ENCODE results near the gene TNFRSF6B. TPM values are rescaled to one million over a fixed set of nuclear protein-coding genes. Genes with fewer than 3 reads are reported as not detected.
A peak's percentile ranks its signal among the peaks of the same experiment; 100 is the strongest.

Gene TNFRSF6B
- total RNA-seq, 1 donor from 2014 or later: 19.8 TPM

DNA sequence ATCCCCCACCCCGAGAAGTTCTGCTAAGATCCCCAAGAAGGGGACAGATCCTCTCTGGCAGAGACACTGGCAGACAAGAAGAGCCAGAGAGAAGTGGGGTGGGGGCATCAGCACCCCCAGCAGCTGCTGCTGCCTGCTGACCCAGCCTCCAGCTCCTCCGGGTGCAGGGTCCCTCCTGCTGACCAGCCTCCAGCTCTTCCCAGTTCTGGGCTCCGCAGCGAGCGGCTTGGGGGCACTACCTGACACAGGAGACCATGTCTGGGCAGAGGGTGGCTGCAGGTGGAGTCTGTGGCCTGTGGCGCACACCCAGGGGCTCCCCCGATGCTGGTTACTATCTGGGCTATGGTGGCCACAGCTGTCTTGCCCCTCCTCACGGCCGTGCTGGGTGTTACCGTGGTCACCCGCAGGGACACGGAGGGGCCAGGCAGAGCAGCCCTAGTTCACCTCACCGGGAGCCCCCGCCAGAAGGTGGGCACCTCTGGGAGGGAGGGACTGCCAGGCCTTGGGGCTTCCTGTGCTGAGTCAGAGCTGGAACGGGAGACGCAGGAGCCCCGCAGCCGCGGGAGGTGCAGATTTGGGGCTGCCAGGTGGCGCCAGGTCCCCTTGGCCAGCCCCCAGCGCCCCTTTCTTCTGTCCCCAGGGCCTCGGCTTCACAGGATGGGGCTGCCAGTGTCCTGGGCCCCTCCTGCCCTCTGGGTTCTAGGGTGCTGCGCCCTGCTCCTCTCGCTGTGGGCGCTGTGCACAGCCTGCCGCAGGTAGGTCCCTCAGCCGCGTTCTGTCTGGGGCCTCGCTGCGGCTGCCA is 40.6 kb downstream of the TNFRSF6B start:
- DNase-seq (ENCODE audit: low spot score): no peak

DNA sequence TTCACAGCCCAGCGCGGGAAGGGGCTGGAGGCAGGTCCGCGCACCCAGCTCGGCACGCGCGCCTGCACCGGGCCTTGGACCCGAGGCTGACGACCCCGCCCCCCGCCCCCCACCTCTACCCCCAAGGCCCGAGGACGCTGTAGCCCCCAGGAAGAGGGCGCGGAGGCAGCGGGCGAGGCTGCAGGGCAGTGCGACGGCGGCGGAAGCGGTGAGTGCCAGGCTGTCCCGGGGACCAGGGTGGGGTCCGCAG is 41.2 kb downstream of the TNFRSF6B start:
- DNase-seq (ENCODE audit: low spot score): no peak

DNA sequence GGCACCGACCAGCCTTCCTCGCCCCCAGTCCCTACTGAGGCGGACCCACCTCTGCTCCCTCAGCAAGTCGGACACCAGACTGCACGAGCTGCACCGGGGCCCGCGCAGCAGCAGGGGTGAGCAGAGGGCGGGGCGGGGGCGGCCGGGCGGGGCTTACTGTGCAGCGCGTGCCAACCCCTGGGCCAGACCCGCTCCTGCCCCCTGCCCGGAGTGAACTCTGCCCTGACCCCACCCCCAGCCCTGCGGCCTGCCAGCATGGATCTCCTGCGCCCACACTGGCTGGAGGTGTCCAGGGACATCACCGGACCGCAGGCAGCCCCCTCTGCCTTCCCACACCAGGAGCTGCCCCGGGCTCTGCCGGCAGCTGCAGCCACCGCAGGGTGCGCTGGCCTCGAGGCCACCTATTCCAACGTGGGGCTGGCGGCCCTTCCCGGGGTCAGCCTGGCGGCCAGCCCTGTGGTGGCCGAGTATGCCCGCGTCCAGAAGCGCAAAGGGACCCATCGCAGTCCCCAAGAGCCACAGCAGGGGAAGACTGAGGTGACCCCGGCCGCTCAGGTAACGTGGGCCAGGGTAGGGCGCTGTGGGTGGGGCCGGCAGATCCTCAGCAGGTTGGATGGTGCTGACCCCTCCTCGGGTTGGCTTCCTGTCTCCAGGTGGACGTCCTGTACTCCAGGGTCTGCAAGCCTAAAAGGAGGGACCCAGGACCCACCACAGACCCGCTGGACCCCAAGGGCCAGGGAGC is 41.7 kb downstream of the TNFRSF6B start:
- DNase-seq (ENCODE audit: low spot score): no peak

DNA sequence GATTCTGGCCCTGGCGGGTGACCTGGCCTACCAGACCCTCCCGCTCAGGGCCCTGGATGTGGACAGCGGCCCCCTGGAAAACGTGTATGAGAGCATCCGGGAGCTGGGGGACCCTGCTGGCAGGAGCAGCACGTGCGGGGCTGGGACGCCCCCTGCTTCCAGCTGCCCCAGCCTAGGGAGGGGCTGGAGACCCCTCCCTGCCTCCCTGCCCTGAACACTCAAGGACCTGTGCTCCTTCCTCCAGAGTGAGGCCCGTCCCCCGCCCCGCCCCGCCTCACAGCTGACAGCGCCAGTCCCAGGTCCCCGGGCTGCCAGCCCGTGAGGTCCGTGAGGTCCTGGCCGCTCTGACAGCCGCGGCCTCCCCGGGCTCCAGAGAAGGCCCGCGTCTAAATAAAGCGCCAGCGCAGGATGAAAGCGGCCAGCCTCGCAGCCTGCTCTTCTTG is 42.3 kb downstream of the TNFRSF6B start:
- DNase-seq (ENCODE audit: low spot score): no peak

DNA sequence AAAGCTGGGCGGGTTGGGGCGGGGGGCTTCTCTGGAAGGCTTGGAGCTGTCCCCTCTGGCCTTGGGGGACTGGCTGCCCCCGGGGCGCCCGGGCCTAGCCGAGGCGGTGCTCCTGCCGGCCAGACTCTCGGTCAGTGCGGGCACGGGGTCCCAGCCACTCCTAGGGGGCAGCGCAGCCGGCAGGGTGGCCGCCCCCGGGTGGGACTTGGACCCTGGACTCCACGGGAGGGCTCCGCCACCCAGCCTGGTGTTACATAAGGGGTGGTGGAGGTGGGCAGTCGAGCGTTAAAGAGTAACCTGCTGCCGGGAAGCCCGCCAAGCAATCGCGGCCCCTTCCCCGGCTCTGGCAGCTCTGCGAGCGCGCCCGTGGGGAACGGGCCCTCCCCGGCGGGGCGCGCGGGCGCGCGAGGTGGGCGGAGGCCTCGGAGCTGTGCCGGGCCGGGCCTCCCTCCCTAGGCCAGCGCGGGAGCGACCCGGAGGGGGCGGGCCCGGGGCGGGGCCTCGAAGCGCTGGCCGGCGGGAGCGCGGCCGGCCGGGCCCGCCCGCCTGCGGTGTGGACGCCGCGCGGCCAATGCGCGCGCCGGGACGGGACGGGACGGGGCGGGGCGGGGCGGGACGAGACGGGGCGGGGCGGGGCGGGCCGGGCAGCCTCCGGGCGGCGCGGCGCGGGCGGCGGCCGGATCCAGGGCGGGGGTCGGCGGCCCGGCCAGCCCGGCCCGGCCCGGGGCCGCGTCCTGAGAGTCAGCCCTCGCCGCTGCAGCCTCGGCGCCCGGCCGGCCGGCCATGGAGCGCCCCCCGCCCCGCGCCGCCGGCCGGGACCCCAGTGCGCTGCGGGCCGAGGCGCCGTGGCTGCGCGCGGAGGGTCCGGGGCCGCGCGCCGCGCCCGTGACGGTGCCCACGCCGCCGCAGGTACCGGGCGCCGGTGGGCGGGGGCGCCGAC is 42.9 kb downstream of the TNFRSF6B start, which contains the start of gene SLC2A4RG:
Gene SLC2A4RG, plus strand, starts transcription at position 647 of the 940 bp plus-strand sequence. Its CDS starts 137 bp downstream, at position 784.
- no peak for DNase-seq (ENCODE audit: low spot score)

DNA sequence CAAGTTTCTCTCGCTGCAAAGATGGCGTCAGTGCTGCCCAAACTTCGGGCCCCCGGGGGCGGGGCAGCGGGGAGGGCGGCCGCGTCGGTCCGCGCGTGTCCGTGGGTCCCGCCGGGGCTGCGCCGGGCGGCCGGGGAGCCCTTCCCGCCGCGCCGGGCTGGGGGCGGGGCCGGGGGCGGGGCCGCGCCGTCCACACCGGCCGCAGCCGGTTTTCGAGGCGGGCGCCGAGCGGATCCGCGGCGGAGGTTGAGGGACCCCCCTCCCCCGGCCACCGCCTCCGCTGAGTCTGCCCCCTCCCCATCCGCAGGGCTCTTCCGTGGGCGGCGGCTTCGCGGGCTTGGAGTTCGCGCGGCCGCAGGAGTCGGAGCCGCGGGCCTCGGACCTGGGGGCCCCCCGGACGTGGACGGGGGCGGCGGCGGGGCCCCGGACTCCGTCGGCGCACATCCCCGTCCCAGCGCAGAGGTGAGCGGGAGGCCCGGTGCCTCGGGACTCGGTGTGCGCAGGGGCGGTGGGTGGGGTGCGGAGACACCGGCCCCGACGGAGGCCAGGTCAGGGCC is 43.7 kb downstream of the TNFRSF6B start:
- no peak for DNase-seq (ENCODE audit: low spot score)

DNA sequence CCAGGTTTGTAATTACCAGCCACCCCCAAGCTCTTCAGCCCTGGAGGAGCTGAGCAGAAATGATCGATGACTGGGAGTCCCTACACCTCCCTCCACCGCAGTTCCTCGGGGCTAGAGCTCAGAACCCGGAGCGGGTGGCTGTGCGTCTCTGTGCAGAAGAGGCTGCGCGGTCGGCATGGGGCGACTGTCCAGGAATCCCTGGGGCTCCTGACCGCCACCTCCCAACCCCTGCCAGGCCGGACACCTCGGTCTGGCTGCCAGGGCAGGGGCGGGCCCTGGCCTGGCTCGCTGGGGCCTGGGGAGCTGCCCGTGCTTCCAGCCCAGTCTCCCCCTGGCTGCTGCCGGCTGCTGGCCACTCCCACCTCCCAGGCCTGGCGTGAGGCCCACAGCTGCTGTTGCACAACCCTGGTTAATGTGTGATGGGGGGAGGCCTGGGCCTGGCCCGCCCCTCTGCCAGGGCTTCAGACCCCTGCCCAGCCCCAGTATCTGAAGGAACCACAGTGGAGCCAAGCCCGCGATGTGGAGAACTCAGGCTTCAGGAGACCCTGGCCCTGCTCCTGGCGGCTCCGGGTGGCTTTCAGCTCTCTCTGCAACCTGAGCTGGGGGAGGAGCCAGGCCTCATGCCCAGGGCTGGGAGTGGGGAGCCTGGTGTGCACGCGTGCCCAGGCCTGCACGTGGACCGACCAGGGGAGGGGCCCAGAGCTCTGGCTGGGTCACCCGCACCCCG is 44.3 kb downstream of the TNFRSF6B start:
- DNase-seq (ENCODE audit: low spot score): peak; percentile 97

DNA sequence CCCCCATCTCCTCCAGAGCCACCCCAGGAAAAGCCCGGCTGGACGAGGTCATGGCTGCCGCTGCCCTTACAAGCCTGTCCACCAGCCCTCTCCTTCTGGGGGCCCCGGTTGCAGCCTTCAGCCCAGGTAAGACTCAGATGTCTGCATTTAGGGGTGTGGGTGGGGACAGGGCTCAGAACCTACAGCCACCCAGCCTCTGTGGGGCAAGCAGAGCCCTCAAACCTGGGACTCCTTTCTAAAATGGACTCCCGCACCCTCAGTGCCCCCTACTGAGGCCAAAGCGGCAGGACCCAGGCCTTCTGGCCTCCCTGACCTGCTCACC is 44.9 kb downstream of the TNFRSF6B start:
- DNase-seq (ENCODE audit: low spot score): no peak

DNA sequence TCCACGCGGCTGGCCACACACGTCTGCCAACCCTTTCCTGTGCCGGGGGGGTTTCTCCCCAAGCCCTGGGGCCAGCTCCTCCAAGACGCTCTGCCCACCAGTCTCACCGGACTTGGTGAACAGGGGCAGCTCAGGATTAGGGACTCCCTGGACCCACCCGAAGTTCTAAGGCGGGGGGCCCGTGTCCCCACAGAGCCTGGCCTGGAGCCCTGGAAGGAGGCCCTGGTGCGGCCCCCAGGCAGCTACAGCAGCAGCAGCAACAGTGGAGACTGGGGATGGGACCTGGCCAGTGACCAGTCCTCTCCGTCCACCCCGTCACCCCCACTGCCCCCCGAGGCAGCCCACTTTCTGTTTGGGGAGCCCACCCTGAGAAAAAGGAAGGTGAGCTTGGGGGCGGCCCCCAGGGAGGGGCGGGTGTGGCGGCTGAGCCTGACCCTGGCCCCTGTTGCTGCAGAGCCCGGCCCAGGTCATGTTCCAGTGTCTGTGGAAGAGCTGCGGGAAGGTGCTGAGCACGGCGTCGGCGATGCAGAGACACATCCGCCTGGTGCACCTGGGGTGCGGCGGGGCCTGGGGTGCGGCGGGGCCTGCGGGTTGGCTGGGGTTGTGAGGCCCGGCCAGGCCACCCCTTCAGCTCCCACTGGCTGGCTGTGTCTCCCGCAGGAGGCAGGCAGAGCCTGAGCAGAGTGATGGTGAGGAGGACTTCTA is 45.4 kb downstream of the TNFRSF6B start:
- DNase-seq (ENCODE audit: low spot score): no peak

DNA sequence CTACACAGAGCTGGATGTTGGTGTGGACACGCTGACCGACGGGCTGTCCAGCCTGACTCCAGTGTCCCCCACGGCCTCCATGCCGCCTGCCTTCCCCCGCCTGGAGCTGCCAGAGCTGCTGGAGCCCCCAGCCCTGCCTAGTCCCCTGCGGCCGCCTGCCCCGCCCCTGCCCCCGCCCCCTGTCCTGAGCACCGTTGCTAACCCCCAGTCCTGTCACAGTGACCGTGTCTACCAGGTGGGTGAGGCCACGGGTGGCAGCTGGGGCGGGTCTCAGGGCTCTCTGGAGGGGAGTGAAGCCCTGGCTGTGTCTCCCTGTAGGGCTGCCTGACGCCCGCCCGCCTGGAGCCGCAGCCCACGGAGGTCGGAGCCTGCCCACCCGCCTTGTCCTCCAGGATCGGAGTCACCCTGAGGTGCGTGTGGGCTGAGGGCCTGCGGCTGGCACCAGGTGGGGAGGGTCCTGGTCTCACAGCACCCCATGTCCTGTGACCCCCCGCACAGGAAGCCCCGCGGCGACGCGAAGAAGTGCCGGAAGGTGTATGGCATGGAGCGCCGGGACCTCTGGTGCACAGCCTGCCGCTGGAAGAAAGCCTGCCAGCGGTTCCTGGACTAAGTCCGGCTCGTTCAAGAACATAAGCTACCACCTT is 46.1 kb downstream of the TNFRSF6B start:
- DNase-seq (ENCODE audit: low spot score): no peak

DNA sequence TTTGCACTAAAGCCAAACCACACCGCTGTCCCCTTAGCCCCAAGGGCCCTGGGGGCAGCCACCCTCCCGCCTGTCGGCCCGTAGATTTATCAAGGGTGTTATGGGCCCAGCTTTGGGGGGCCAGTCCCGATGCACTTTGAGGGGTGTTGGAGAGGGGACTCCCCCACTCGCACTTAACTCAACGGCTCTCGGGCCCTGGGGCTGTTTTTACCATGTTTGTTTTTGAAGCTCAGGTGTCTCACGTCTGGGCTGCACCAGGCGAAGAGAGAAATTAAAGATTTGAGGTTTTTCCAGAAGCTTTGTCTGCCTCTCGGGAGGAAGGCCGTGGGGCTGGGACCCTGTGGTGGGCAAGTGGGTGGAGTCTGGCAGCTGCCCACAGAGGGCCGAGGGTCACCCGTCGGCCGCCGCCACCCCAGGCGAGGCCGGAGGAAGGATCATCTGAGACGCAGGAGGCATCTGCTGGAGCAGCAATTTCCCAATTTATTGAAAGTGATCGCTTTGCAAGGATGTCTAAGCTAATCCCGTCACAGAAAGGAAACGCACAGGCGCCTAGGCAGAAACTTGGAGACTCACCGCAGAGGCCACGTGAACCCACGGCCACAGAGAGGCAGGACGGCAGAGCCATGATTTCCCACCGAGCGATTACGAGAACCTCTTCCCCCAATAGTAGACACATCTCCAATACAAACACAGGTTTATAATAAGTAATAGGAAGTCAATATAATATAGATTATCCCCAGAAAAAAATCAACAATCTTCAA is 46.9 kb downstream of the TNFRSF6B start:
- DNase-seq (ENCODE audit: low spot score): no peak

DNA sequence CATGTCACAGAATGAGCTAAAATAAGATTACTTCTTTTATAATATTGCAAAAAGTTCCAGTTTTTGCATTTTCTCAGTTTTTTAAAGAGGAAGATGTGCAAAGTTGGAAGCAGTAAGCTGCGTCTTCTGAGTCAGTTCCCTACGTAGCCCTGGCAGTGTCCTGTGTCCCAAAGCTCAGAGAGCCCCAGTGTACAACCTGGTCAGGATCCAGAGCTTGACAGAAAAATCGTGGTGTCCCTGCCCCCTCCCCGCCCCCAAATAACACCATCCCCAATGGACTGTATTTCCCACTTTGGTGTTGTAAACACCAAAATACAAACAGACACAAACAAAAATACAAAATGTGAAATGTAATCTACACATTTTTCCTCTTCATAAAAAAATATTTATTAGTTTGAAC is 47.7 kb downstream of the TNFRSF6B start:
- DNase-seq (ENCODE audit: low spot score): no peak

DNA sequence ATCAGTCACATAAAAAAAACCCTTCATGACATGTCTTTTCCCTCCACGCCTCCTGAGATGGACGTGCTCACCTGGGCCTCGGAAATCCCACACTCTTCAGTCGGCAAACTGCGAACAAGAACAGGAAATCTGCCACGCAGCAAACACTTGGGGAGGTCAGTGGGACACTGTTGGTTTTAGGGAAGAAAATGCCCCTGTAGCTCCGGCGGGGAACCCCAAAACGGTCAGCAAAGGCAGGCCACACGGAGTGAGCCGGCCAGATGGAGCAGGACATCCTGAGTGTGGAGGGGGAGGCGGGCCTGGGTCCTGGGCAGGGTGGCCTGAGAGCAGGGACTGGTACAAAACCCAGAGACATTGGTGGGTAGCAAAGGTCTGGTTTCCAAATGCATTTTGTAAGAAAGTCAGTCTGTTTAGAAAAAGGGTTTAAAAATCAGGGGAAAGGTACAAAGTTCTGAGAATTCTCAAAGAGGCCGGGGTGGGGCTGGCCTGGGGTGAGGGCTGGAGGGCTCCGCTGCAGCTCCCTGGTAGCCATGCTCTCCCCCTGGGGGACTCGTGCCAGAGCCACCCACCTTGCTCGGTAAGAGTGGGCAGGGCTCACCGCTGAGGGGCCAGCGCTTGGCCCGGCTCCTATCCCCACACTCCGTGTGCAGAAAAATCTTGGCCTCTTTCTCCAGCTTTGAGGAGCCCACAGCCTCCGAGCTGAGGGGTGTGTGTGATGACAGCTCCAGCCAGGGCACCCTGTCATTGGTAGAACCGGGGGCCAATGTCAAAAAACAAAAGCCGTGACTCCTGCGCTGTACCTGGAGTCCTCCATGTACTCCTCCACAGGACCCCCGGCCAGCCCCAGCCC is 48.3 kb downstream of the TNFRSF6B start:
- no peak for DNase-seq (ENCODE audit: low spot score)

DNA sequence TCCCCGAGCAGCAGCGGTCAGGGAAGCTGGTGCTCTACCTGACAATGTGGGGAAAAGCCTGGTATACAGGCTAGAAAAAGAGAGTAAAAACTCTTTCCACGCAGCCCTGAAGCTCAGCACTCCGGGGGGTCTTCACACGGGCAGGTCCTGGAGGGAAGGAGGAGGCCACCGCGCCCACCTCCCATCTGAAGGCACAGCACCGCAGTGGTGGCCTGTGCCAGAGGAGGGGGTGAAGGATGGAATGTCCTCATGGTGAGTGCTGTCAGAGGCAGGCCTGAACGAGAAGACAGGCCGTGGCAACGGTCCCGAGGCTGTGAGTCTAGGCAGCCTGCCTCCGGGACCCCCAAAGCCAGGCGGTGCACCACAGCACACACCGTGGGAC is 49.0 kb downstream of the TNFRSF6B start:
- no peak for DNase-seq (ENCODE audit: low spot score)

DNA sequence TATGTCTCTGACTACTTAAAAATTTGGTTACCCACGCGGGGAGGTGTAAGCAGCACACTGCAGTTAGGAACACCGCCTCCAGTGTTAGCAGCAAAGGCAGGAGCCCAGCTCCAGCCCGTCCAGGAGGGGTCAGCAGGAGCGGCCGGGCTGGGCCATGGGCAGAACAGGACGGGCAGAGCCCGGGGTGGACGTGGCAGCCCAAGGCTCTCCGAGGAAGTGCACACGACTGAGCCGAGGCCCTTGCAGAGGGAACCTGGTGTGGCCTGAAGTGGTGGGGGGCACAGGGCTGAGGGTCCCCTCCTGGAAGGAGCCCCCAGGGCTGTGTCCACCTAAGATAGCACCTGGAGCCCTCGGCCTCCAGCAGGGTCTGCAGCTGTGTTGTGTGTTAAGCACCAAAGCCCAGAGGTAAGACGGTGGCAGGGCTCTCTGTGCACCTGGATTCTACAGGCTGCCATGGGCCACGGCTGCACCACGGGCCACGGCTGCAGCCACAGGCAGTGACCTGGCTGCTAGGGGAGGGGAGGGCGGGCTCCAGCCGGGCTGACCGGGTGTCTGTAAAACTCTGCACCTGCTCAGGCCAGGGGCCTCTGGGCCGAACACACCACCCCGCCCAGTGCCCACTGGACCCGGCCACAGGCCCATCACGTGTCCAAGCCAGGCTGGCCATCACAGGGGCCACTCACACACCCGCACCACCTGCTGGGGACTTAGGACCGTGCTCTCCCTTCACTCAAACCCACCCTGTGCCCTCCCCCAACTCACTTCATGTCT is 49.7 kb downstream of the TNFRSF6B start:
- no peak for DNase-seq (ENCODE audit: low spot score)

DNA sequence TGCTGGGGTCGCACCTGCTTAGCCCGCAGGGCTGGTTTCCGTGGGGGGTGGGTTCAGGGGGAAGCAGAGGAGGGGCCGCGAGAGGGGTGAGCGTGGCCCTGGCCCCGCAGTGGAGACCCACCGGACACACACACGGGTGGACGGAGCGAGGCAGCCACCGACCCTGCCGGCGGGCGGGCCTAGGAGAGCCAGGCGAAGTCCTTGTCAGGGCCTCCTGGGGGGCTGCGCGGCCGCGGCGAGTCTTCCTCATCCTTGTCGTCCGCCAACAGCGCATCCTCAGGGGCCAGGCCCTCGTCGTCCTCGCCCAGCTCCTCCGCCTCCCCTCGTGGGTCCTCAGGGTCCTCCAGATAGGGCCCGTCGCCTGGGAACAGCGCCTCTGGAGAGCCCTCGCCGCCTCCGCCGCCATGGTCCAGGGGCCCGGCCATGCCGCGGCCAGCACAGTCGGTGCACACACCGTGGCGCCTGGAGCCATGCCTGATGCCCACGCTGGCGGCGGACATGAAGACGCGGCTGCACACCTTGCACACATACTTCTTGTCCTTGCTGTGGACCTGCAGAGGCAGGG is 50.4 kb downstream of the TNFRSF6B start:
- no peak for DNase-seq (ENCODE audit: low spot score)

DNA sequence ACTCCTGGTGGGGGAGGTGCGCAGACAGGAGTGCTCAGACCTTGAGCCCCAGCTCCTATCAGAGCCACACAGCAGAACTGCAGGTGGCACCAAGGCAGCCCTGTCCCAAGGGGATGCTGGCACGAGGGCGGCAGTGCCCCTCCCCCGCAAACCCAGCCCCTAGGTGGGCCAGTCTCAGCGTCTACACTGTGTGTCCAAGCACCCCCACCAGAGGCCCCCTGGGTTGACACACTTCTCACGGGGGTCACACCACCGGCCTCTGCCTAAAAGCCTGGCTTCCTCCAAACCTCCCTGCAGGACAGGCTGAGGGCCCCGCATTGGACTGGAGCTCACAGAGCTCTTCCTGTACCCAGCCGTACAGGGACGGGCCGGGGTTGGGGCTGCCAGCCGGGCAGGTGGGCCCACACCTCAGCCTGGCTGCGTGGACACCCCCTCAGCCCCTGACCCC is 51.2 kb downstream of the TNFRSF6B start:
- DNase-seq (ENCODE audit: low spot score): no peak

Data from ureter (tissue), 1 donor.